Kidney (tissue), 14 donors: ENCODE measurements around the gene LMNTD1. TPM values are rescaled to one million over a fixed set of nuclear protein-coding genes. Genes with fewer than 3 reads are reported as not detected.
"Not testable (repeated sequence)": the region's sequence is repeated elsewhere in the genome, so short reads cannot be mapped to it uniquely, and the experiment has no call there.

Experiments used
- DNase-seq, 5 donors: peaks; one replicate each; pipeline ENCODE4 v3.0.0-alpha.2; 2013 to 2020
- FAIRE-seq: peaks from 2 replicates; lab custom pipeline; 2012; peaks lifted over from hg19 to GRCh38; lab: Jason Lieb, UNC
- H3K27ac ChIP-seq, 2 donors: one replicate each; pipeline ENCODE4 v1.7.0; 2013; ENCODE audit warnings: low read depth in 2 of 2, low read length in 2 of 2, inconsistent platforms in 1 of 2
- H3K27me3 ChIP-seq: one replicate; pipeline ENCODE4 v1.7.1; 2013; ENCODE audit warnings: low read length, inconsistent platforms; ENCODE audit not compliant: control insufficient read depth, insufficient read depth
- H3K36me3 ChIP-seq, 3 donors: one replicate each; pipeline versions ENCODE4 v1.7.0 to v1.7.1; 2013; ENCODE audit warnings: low read length in 3 of 3, control low read depth in 1 of 3, inconsistent platforms in 1 of 3; ENCODE audit not compliant: insufficient read depth in 3 of 3, control insufficient read depth in 2 of 3
- H3K4me1 ChIP-seq, 3 donors: one replicate each; pipeline versions ENCODE4 v1.7.0 to v1.7.1; 2013; ENCODE audit warnings: low read length in 3 of 3, inconsistent platforms in 1 of 3, low read depth in 1 of 3; ENCODE audit not compliant: control insufficient read depth in 2 of 3, insufficient read depth in 2 of 3
- H3K4me3 ChIP-seq, 3 donors: one replicate each; pipeline versions ENCODE4 v1.7.0 to v1.8.1; 2013; ENCODE audit warnings: low read length in 3 of 3, control low read depth in 1 of 3, inconsistent platforms in 1 of 3
- H3K9ac ChIP-seq, 3 donors: one replicate each; pipeline versions ENCODE4 v1.7.0 to v1.7.1; 2013; ENCODE audit warnings: low read length in 3 of 3, control low read depth in 1 of 3, inconsistent platforms in 1 of 3
- H3K9me3 ChIP-seq, 3 donors: one replicate each; pipeline versions ENCODE4 v1.7.0 to v1.7.1; 2013; ENCODE audit warnings: low read length in 3 of 3, control low read depth in 1 of 3, inconsistent platforms in 1 of 3; ENCODE audit not compliant: control insufficient read depth in 2 of 3, insufficient read depth in 1 of 3
- CTCF ChIP-seq: IDR thresholded peaks from 3 replicates; pipeline ENCODE4 v1.5.1; 2012; ENCODE audit warnings: mild to moderate bottlenecking, moderate library complexity, borderline replicate concordance; ENCODE audit not compliant: insufficient read depth; ENCODE audit errors: extremely low read depth
- intact Hi-C: fragments of 100-400 bp; cut with DNase I; formaldehyde crosslinking; loops from one replicate; pipeline ENCODE4 v1.11.1; 2022
- polyA plus RNA-seq: library from polyadenylated mRNA; stranded (reverse); fragments of 350-450 nt; fragmentation: Illumina TruSeq; extraction: RNeasy Lipid Tissue Mini Kit (QIAGEN cat#74804); gene quantifications from one replicate; pipeline ENCODE4 v1.2.3, GENCODE V29; 2014; ENCODE audit warnings: low read depth, low replicate concordance; ENCODE audit not compliant: insufficient read depth
- total RNA-seq: library from RNA; stranded (reverse); fragmentation: NEBNext Ultra II Directional; extraction: Animal tissue kit (Norgen Biotek cat#: 25700); gene quantifications from one replicate; pipeline ENCODE4 v1.2.1, GENCODE V29; 2021
- donor health status: control.
- donor health status: control.
- donor health status: control.
- donor health status: control.
- donor health status: control.
- donor health status: DM: yes; HTN: yes; CAD: no.
- donor health status: Normal renal cell carcinoma (clear cell type).

Gene LMNTD1
- total and polyA plus RNA-seq, 2 donors from 2014 or later = not detected

GRCh38 chr12:25427337-25428249, 125.5 kb downstream of the LMNTD1 start:
- no peaks in the 10 kb centered on the region for H3K4me1 ChIP-seq
- no peak for DNase-seq
- no peak overlapping the region for H3K27ac ChIP-seq
- FAIRE-seq = no peak
- intact Hi-C loops = no loop called here
- no peak for TF ChIP-seq CTCF
- H3K27me3 ChIP-seq = no peaks in the 10 kb centered on the region
- no peak overlapping the region for H3K9ac ChIP-seq
- no peak overlapping the region for H3K4me3 ChIP-seq
- no peaks in the 10 kb centered on the region for H3K9me3 ChIP-seq
- no peaks in the 10 kb centered on the region for H3K36me3 ChIP-seq

GRCh38 chr12:25426821-25427220, 126.3 kb downstream of the LMNTD1 start:
- H3K9me3 ChIP-seq, DNase-seq, H3K4me1 ChIP-seq, H3K27me3 ChIP-seq, intact Hi-C loops, FAIRE-seq, H3K4me3 ChIP-seq, H3K36me3 ChIP-seq, H3K27ac ChIP-seq, H3K9ac ChIP-seq: not testable (repeated sequence)
